ENCODE data around the gene ATP1A4. TPM values are rescaled to one million over a fixed set of nuclear protein-coding genes. Genes with fewer than 3 reads are reported as not detected.

Gene ATP1A4
- total and polyA plus RNA-seq, 8 donors = 0.05 to 0.37 TPM; not detected in 6

GRCh38 chr1:160149233-160149632 is 2.2 kb upstream of the ATP1A4 start:
- H3K27me3 ChIP-seq = no peaks in the 10 kb centered on the region
- intact Hi-C loops (cut with DNase I; ENCODE audit: low total_unique reads) = no loop called here
- no peak overlapping the region for H3K4me3 ChIP-seq

GRCh38 chr1:160149716-160150115 is 1.7 kb upstream of the ATP1A4 start:
- no peak for DNase-seq
- Histone ChIP-seq H3K27me3 (no peaks in the 10 kb centered on the region), H3K27ac (no peak overlapping the region), H3K9me3 (no peaks in the 10 kb centered on the region), H3K4me3 (no peak overlapping the region), H3K36me3 (no peaks in the 10 kb centered on the region), H3K4me1 (no peaks in the 10 kb centered on the region)
- intact Hi-C loops (cut with DNase I; ENCODE audit: low total_unique reads) = no loop called here
- 86 to 94% (median 88%) methylated on average over 2 of the region's 2 CpGs for WGBS, 5 donors
- TF ChIP-seq POLR2A (IDR thresholded peaks at IDR 0.05) (no peak), EP300 (IDR thresholded peaks at IDR 0.05) (no peak), POLR2AphosphoS5 (IDR thresholded peaks at IDR 0.05) (no peak)
- TF ChIP-seq, protein P1, sequence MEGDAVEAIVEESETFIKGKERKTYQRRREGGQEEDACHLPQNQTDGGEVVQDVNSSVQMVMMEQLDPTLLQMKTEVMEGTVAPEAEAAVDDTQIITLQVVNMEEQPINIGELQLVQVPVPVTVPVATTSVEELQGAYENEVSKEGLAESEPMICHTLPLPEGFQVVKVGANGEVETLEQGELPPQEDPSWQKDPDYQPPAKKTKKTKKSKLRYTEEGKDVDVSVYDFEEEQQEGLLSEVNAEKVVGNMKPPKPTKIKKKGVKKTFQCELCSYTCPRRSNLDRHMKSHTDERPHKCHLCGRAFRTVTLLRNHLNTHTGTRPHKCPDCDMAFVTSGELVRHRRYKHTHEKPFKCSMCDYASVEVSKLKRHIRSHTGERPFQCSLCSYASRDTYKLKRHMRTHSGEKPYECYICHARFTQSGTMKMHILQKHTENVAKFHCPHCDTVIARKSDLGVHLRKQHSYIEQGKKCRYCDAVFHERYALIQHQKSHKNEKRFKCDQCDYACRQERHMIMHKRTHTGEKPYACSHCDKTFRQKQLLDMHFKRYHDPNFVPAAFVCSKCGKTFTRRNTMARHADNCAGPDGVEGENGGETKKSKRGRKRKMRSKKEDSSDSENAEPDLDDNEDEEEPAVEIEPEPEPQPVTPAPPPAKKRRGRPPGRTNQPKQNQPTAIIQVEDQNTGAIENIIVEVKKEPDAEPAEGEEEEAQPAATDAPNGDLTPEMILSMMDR (IDR thresholded peaks at IDR 0.05) = no peak

More at GRCh38 chr1:160149233-160149632, 2.2 kb upstream of the ATP1A4 start:
- Histone ChIP-seq H3K36me3 (no peaks in the 10 kb centered on the region), H3K4me1 (no peaks in the 10 kb centered on the region), H3K9me3 (no peaks in the 10 kb centered on the region), H3K27ac (no peak overlapping the region)
- TF ChIP-seq POLR2A (IDR thresholded peaks at IDR 0.05) (no peak), POLR2AphosphoS5 (IDR thresholded peaks at IDR 0.05) (no peak), EP300 (IDR thresholded peaks at IDR 0.05) (no peak)
- TF ChIP-seq, protein P1 (IDR thresholded peaks at IDR 0.05) = no peak
- no peak for DNase-seq

- H3K27ac ChIP-seq = no peak overlapping the region
- H3K36me3 ChIP-seq = no peaks in the 10 kb centered on the region
- peak in 1 of 2 donors; percentile 16 for DNase-seq
- TF ChIP-seq POLR2A (IDR thresholded peaks at IDR 0.05) (no peak), POLR2AphosphoS5 (IDR thresholded peaks at IDR 0.05) (no peak), EP300 (IDR thresholded peaks at IDR 0.05) (no peak)
- TF ChIP-seq, protein P1 (IDR thresholded peaks at IDR 0.05) = no peak
- H3K4me1 ChIP-seq = peaks cover 0 to under 1% (median 0%) of the 10 kb centered on the region in 4 donors
- no peaks in the 10 kb centered on the region for H3K27me3 ChIP-seq
- no peak overlapping the region for H3K4me3 ChIP-seq
- H3K9me3 ChIP-seq = no peaks in the 10 kb centered on the region
- 77 to 86% (median 81%) methylated on average over 3 of the region's 3 CpGs for WGBS, 5 donors
- intact Hi-C loops (cut with DNase I; ENCODE audit: low total_unique reads) = no loop called here
Measured at GRCh38 chr1:160154790-160155189, 3.4 kb downstream of the ATP1A4 start.

DNA sequence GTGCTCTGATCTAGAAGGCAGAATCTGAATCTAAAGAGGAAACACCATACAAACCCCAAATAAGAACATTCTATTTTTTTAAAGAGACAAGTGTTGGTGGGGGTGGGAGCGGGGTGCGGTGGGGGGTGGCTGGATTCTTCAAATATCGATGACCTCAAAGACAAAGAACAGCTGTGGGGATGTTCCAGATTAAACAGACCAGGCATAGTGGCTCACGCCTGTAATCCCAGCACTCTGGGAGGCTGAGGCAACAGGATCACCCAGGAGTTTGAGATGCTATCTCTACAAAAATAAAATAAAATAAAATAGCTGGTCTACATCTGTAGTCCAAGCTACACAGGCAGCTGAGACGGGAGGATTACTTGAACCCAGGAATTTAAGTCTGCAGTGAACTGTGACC is 5.0 kb downstream of the ATP1A4 start:
- H3K4me3 ChIP-seq = no peak overlapping the region
- no peak for DNase-seq
- 82 to 88% (median 87%) methylated on average over 5 of the region's 5 CpGs for WGBS, 5 donors
- no peaks in the 10 kb centered on the region for H3K27me3 ChIP-seq
- peaks cover 0 to 6% (median 0%) of the 10 kb centered on the region in 4 donors for H3K4me1 ChIP-seq
- H3K9me3 ChIP-seq = no peaks in the 10 kb centered on the region
- TF ChIP-seq, protein P1 (IDR thresholded peaks at IDR 0.05) = no peak
- TF ChIP-seq POLR2AphosphoS5 (IDR thresholded peaks at IDR 0.05) (no peak), POLR2A (IDR thresholded peaks at IDR 0.05) (no peak), EP300 (IDR thresholded peaks at IDR 0.05) (no peak)
- H3K36me3 ChIP-seq = no peaks in the 10 kb centered on the region
- H3K27ac ChIP-seq = no peak overlapping the region
- intact Hi-C loops (cut with DNase I; ENCODE audit: low total_unique reads) = no loop called here

Data from stomach (tissue), 9 donors.